OCI-LY7 (cell line): ENCODE results near the gene CDC5L. TPM values are rescaled to one million over a fixed set of nuclear protein-coding genes. Genes with fewer than 3 reads are reported as not detected.

ENCODE experiments used
- BruUV-seq: library from RNA; stranded (reverse); fragments of 400-500 nt; replicated peaks from 2 replicates; lab custom pipeline; 2021; lab: Mats Ljungman, UMichigan
- CTCF ChIA-PET: fragments of 300-600 bp; sonication (Branson Sonifier 250); formaldehyde crosslinking; loops from one replicate; lab custom pipeline; 2022; ENCODE audit warnings: antibody characterized with exemption; ENCODE audit not compliant: unreplicated experiment; lab: Charles Lee
- POLR2A ChIA-PET: fragments of 300-600 bp; sonication (Branson Sonifier 250); formaldehyde crosslinking; loops from one replicate; lab custom pipeline; 2022; ENCODE audit warnings: antibody characterized with exemption; lab: Charles Lee
- DNase-seq: peaks from one replicate; pipeline ENCODE4 v3.0.0-alpha.2; 2015; ENCODE audit warnings: low spot score
- H2AFZ ChIP-seq: fragments of 200-600 bp; sonication (generic), shearing (Covaris generic); 2 replicates; pipeline ENCODE4 v1.6.1; 2014; ENCODE audit warnings: mild to moderate bottlenecking, antibody characterized with exemption, low read length, moderate library complexity
- H3K27ac ChIP-seq: fragments of 200-600 bp; sonication (generic); 2 replicates; pipeline ENCODE4 v1.5.1; 2014; ENCODE audit warnings: mixed run types, low read depth, mild to moderate bottlenecking, moderate library complexity, low read length, inconsistent platforms; ENCODE audit not compliant: poor library complexity, severe bottlenecking
- H3K36me3 ChIP-seq: fragments of 200-600 bp; sonication (generic); 2 replicates; pipeline ENCODE4 v1.6.1; 2014; ENCODE audit warnings: mild to moderate bottlenecking, antibody characterized with exemption, low read length, moderate library complexity, mixed read lengths; ENCODE audit not compliant: insufficient read depth
- H3K4me1 ChIP-seq: fragments of 200-600 bp; sonication (generic); 2 replicates; pipeline ENCODE4 v1.5.1; 2014; ENCODE audit warnings: mild to moderate bottlenecking, low read length; ENCODE audit not compliant: insufficient read depth, poor library complexity, severe bottlenecking
- H3K4me2 ChIP-seq: fragments of 200-600 bp; sonication (generic); 2 replicates; pipeline ENCODE4 v1.6.1; 2014; ENCODE audit warnings: mild to moderate bottlenecking, low read length
- H3K4me3 ChIP-seq: fragments of 200-600 bp; sonication (generic); 2 replicates; pipeline ENCODE4 v1.5.1; 2014; ENCODE audit warnings: mild to moderate bottlenecking, low read depth, low read length; ENCODE audit not compliant: poor library complexity, severe bottlenecking
- H3K79me2 ChIP-seq: fragments of 200-600 bp; sonication (generic); 2 replicates; pipeline ENCODE4 v1.6.1; 2016; ENCODE audit warnings: low read depth, mild to moderate bottlenecking, low read length, moderate library complexity, mixed read lengths; ENCODE audit not compliant: insufficient read depth
- H3K9me2 ChIP-seq: fragments of 200-600 bp; sonication (generic); 2 replicates; pipeline ENCODE4 v1.6.1; 2016; ENCODE audit warnings: mild to moderate bottlenecking, low read length, mixed read lengths; ENCODE audit not compliant: insufficient read depth
- H3K9me3 ChIP-seq: fragments of 200-600 bp; sonication (generic); 2 replicates; pipeline ENCODE4 v1.6.1; 2014; ENCODE audit warnings: mild to moderate bottlenecking, mixed run types, low read length, mixed read lengths
- H4K20me1 ChIP-seq: fragments of 200-600 bp; sonication (generic); 2 replicates; pipeline ENCODE4 v1.6.1; 2014; ENCODE audit warnings: mild to moderate bottlenecking, antibody characterized with exemption, low read length, moderate library complexity, mixed read lengths; ENCODE audit not compliant: insufficient read depth
- CTCF ChIP-seq: fragments of 200-600 bp; sonication (generic); conservative IDR thresholded peaks from 2 replicates; pipeline ENCODE4 v1.5.1; 2014; ENCODE audit warnings: mild to moderate bottlenecking, antibody characterized with exemption, low read length, moderate library complexity, mixed read lengths
- EZH2phosphoT487 ChIP-seq: fragments of 200-600 bp; sonication (generic); IDR thresholded peaks from 2 replicates; pipeline ENCODE4 v1.6.1; 2018; ENCODE audit warnings: low read depth, borderline replicate concordance, mild to moderate bottlenecking, mixed run types, antibody characterized with exemption, low read length, moderate library complexity, mixed read lengths
- intact Hi-C: fragments of 100-400 bp; cut with micrococcal nuclease; formaldehyde crosslinking; loops from one replicate; pipeline ENCODE4 v1.10.0; 2022; ENCODE audit not compliant: unreplicated experiment
- total RNA-seq, 2 experiments: library from RNA; depleted of rRNA in 1 of 2; stranded (reverse); fragments of >200 nt in 1 of 2; shearing (Covaris generic) in 1 of 2; gene quantifications; 2 replicates each; pipeline ENCODE4 v1.2.3, GENCODE V29; 2014 to 2022

CDC5L gene
- total RNA-seq, 2 experiments from 2014 or later, result 21.5 to 24.0 TPM

GRCh38 chr6:44439270-44440045, 52.0 kb downstream of the CDC5L start:
- no peak overlapping the region for H2AFZ ChIP-seq
- TF ChIP-seq CTCF (no peak), EZH2phosphoT487 (no peak)
- no peaks in the 10 kb centered on the region; the same call in 1 of the 2 replicates for H3K79me2 ChIP-seq
- no peaks in the 10 kb centered on the region for H3K4me1 ChIP-seq
- CTCF ChIA-PET, result no interaction called here
- no peaks in the 10 kb centered on the region for H4K20me1 ChIP-seq
- peaks cover 94% of the 10 kb centered on the region for H3K36me3 ChIP-seq
- no peak overlapping the region for H3K27ac ChIP-seq
- DNase-seq, result no peak
- POLR2A ChIA-PET, result interaction anchor here (0.5 to 1.5 kb wide), 8 partner anchors 8 to 52 kb away, joined by 3 to 6 read pairs (median 4); partner anchors contain the start of gene CDC5L
- H3K9me2 ChIP-seq, result no peaks in the 10 kb centered on the region
- H3K9me3 ChIP-seq, result peaks cover 7% of the 10 kb centered on the region; the same call in 1 of the 2 replicates
- intact Hi-C loops, result no loop called here
- no peak overlapping the region for H3K4me2 ChIP-seq
- H3K4me3 ChIP-seq, result no peak overlapping the region
- BruUV-seq, result no TSS peak

GRCh38 chr6:44441091-44441855, 53.8 kb downstream of the CDC5L start:
- H3K79me2 ChIP-seq, result no peaks in the 10 kb centered on the region
- peaks cover 96% of the 10 kb centered on the region for H3K36me3 ChIP-seq
- H3K4me2 ChIP-seq, result no peak overlapping the region
- no peaks in the 10 kb centered on the region for H3K9me2 ChIP-seq
- ChIA-PET CTCF (no interaction called here), POLR2A (no interaction called here)
- peaks cover 7% of the 10 kb centered on the region; the same call in 1 of the 2 replicates for H3K9me3 ChIP-seq
- no peak for DNase-seq
- no peak overlapping the region for H3K27ac ChIP-seq
- no peaks in the 10 kb centered on the region for H4K20me1 ChIP-seq
- no peak for TF ChIP-seq CTCF
- no peak for TF ChIP-seq EZH2phosphoT487
- BruUV-seq, result no TSS peak
- no peak overlapping the region for H2AFZ ChIP-seq
- H3K4me1 ChIP-seq, result no peaks in the 10 kb centered on the region
- no peak overlapping the region for H3K4me3 ChIP-seq
- intact Hi-C loops, result no loop called here
